Measurements from ENCODE around the gene FAM219A. TPM values are rescaled to one million over a fixed set of nuclear protein-coding genes. Genes with fewer than 3 reads are reported as not detected.
A peak's percentile ranks its signal among the peaks of the same experiment; 100 is the strongest.

Gene FAM219A
- total RNA-seq, 4 donors from 2014 or later: 4.0 to 7.6 (median 5.2) TPM

DNA sequence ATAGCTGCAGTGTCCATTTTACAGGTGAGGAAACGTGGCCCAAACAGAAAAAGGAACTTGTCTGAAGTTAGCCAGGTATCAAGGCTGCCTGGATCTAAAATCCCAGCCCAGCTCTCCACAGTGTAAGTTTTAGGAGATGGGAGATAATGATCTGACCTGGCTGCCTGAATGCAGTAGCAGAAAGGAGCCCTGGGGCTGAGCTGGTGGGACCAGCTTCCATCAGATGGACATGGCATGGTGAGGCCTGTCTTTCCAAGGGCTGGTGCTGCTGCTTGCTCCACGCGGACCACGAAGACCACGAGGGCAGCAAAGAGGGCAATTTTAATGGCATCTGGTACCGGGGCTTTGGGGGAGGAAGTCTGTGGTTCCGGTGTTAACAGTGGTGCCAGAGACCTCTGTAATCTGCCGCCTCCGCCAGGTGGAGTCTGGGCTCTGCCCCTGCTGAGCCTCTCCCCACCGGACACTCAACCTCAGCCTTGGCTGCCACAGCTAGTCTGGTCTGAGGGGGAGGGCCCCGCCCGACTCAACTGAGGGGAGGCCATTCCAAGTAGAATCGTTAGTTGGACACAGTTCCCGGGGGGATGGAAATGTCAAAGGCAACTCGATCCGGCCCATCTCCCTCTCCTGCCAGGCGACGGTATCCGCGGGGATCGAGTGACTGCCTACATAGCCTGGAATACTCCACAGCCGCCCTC lies 82.3 kb downstream of the FAM219A start:
- Histone ChIP-seq H3K27ac (peak overlapping the region; percentile 83 to 92 (median 86)), H3K9me3 (no peaks in the 10 kb centered on the region), H3K27me3 (no peaks in the 10 kb centered on the region), H3K4me1 (peaks cover 24 to 54% (median 30%) of the 10 kb centered on the region in 3 donors), H3K36me3 (peaks cover 0 to 16% (median 9%) of the 10 kb centered on the region in 3 donors), H3K4me3 (peak overlapping the region; percentile 56 to 93 (median 86))
- TF ChIP-seq POLR2A (IDR thresholded peaks at IDR 0.05): no peak
- TF ChIP-seq CTCF (IDR thresholded peaks at IDR 0.05): peak in 3 of 6 experiments; percentile 17 to 35 (median 23)
- intact Hi-C loops (cut with DNase I): loop anchor here (5.0 kb wide), 1 partner anchor 44 kb away; no protein-coding TSS in a partner anchor
- 12 to 38% methylated on average over 3 to 21 of the region's 22 CpGs for WGBS, 2 donors
- DNase-seq: no peak

GRCh38 chr9:34374905-34375552 lies 83.3 kb downstream of the FAM219A start:
- peak overlapping the region in 3 of 4 donors; percentile 7 to 92 (median 88) for H3K27ac ChIP-seq
- 49 to 52% methylated on average over 5 of the region's 5 CpGs for WGBS, 2 donors
- no peaks in the 10 kb centered on the region for H3K9me3 ChIP-seq
- H3K4me3 ChIP-seq: no peak overlapping the region
- H3K36me3 ChIP-seq: peaks cover 0 to 26% (median 12%) of the 10 kb centered on the region in 3 donors
- H3K4me1 ChIP-seq: peaks cover 14 to 44% (median 22%) of the 10 kb centered on the region in 3 donors
- TF ChIP-seq CTCF (IDR thresholded peaks at IDR 0.05) (peak in 1 of 6 experiments; percentile 6), POLR2A (IDR thresholded peaks at IDR 0.05) (no peak)
- intact Hi-C loops (cut with DNase I): loop anchor here (5.0 kb wide), 1 partner anchor 43 kb away; no protein-coding TSS in a partner anchor
- no peaks in the 10 kb centered on the region for H3K27me3 ChIP-seq
- DNase-seq: no peak

- Histone ChIP-seq H3K9me3 (no peaks in the 10 kb centered on the region), H3K4me3 (no peak overlapping the region), H3K27ac (no peak overlapping the region), H3K36me3 (peaks cover 0 to 33% (median 14%) of the 10 kb centered on the region in 3 donors), H3K4me1 (peaks cover 8 to 37% (median 16%) of the 10 kb centered on the region in 3 donors), H3K27me3 (no peaks in the 10 kb centered on the region)
- no peak for DNase-seq
- intact Hi-C loops (cut with DNase I): no loop called here
- 97 to 98% methylated on average over 2 to 3 of the region's 3 CpGs for WGBS, 2 donors
- TF ChIP-seq POLR2A (IDR thresholded peaks at IDR 0.05) (no peak), CTCF (IDR thresholded peaks at IDR 0.05) (no peak)
Observed at GRCh38 chr9:34374339-34374738, 84.0 kb downstream of the FAM219A start.

- Histone ChIP-seq H3K27ac (no peak overlapping the region), H3K36me3 (peaks cover 0 to 37% (median 18%) of the 10 kb centered on the region in 3 donors), H3K9me3 (no peaks in the 10 kb centered on the region), H3K4me1 (peaks cover 8 to 32% (median 16%) of the 10 kb centered on the region in 3 donors), H3K27me3 (no peaks in the 10 kb centered on the region), H3K4me3 (no peak overlapping the region)
- 94% methylated on average over 1 to 2 of the region's 2 CpGs for WGBS, 2 donors
- no peak for DNase-seq
- no peak for TF ChIP-seq POLR2A (IDR thresholded peaks at IDR 0.05)
- no peak for TF ChIP-seq CTCF (IDR thresholded peaks at IDR 0.05)
- intact Hi-C loops (cut with DNase I): no loop called here
Observed at GRCh38 chr9:34373749-34374148, 84.6 kb downstream of the FAM219A start.

DNA sequence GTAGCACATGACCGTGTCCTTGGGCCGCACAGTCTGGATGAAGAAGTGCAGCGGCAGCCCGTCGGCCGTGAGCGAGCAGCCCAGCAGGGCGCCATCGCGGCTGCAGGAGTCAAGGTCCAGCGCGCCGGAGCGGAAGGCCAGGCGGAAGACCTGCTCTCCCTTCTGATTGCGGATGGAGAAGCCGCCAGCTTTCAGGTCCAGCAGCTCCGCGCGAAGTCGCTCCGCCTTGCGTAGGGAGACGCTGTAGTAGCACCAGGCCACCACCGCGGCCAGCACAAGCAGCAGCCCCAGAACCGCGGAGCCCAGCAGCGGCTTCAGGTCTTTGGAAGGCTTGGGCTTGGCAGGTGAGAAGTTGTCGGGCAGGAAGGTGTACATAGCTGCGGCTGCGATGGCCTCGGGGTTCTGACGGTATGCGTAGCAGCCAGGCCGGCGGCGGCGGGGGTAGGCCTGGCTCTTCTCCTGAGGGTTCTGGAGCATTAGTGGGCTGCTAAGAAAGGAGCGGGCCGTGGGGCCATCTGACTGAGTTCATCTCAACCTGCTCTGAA lies 85.8 kb downstream of the FAM219A start:
- 77 to 92% methylated on average over 13 to 14 of the region's 41 CpGs for WGBS, 2 donors
- Histone ChIP-seq H3K4me3 (no peak overlapping the region), H3K36me3 (peaks cover 0 to 49% (median 18%) of the 10 kb centered on the region in 3 donors), H3K9me3 (no peaks in the 10 kb centered on the region), H3K4me1 (peaks cover 8 to 29% (median 14%) of the 10 kb centered on the region in 3 donors), H3K27me3 (no peaks in the 10 kb centered on the region), H3K27ac (no peak overlapping the region)
- intact Hi-C loops (cut with DNase I): no loop called here
- no peak for DNase-seq
- TF ChIP-seq CTCF (IDR thresholded peaks at IDR 0.05) (no peak), POLR2A (IDR thresholded peaks at IDR 0.05) (no peak)

Measured in esophagus squamous epithelium (tissue), 5 donors.